SK-N-SH (cell line): ENCODE results near the gene NELFB. TPM values are rescaled to one million over a fixed set of nuclear protein-coding genes. Genes with fewer than 3 reads are reported as not detected.

ENCODE experiments used
- CTCF ChIA-PET: fragments of 300-600, 350-600 bp; formaldehyde crosslinking; extraction: SDS; loops from one replicate; lab custom pipeline; 2021; lab: Yijun Ruan, JAX
- POLR2A ChIA-PET: fragments of 350-600 bp; sonication (Branson Sonifier 250); formaldehyde crosslinking; extraction: SDS; loops from one replicate; lab custom pipeline; 2020; ENCODE audit warnings: antibody characterized with exemption, inconsistent platforms; lab: Yijun Ruan, JAX
- DNase-seq: peaks from one replicate; pipeline ENCODE4 v3.0.0; 2012
- H2AFZ ChIP-seq: fragments of 200-600 bp; sonication (generic); 2 replicates; pipeline ENCODE4 v1.8.1; 2016; ENCODE audit warnings: antibody characterized with exemption, mild to moderate bottlenecking, low read depth
- H3F3A ChIP-seq: fragments of 200-600 bp; sonication (generic); replicated peaks from 2 replicates; pipeline ENCODE3; 2016; ENCODE audit warnings: antibody characterized with exemption, mild to moderate bottlenecking; ENCODE audit not compliant: insufficient read depth
- H3K27ac ChIP-seq, 2 experiments: fragments of 200-500 bp in 1 of 2; fragments of 200-600 bp in 1 of 2; sonication (Bioruptor generic) in 1 of 2; sonication (generic), shearing (Covaris generic) in 1 of 2; 2 replicates each; pipeline versions ENCODE4 v1.5.1 to v1.6.1; 2014 to 2016; ENCODE audit warnings: low read depth in 2 of 2, inconsistent platforms in 1 of 2, low read length in 1 of 2, mild to moderate bottlenecking in 1 of 2, mixed read lengths in 1 of 2
- H3K27me3 ChIP-seq: fragments of 200-600 bp; sonication (generic), shearing (Covaris generic); 2 replicates; pipeline ENCODE4 v1.6.1; 2016; ENCODE audit warnings: mixed run types; ENCODE audit not compliant: insufficient read depth
- H3K36me3 ChIP-seq, 2 experiments: fragments of 200-500 bp in 1 of 2; fragments of 200-600 bp in 1 of 2; sonication (Bioruptor generic) in 1 of 2; sonication (generic) in 1 of 2; replicated peaks in 1 of 2; 2 replicates each; pipeline versions ENCODE3 to v1.5.1; 2014 to 2016; ENCODE audit warnings: low read length in 1 of 2, mild to moderate bottlenecking in 1 of 2; ENCODE audit not compliant: insufficient read depth in 2 of 2, control insufficient read depth in 1 of 2
- H3K4me1 ChIP-seq, 2 experiments: fragments of 200-500 bp in 1 of 2; fragments of 200-600 bp in 1 of 2; sonication (Bioruptor generic) in 1 of 2; sonication (generic), shearing (Covaris generic) in 1 of 2; 2 replicates each; pipeline versions ENCODE4 v1.5.1 to v1.6.1; 2014 to 2016; ENCODE audit warnings: low read depth in 1 of 2, low read length in 1 of 2, mixed run types in 1 of 2; ENCODE audit not compliant: insufficient read depth in 2 of 2, control insufficient read depth in 1 of 2
- H3K4me2 ChIP-seq: fragments of 200-600 bp; sonication (generic), shearing (Covaris generic); 2 replicates; pipeline ENCODE4 v1.6.1; 2017; ENCODE audit warnings: mixed run types
- H3K4me3 ChIP-seq, 2 experiments: fragments of 200-500 bp in 1 of 2; fragments of 200-600 bp in 1 of 2; sonication (Bioruptor generic) in 1 of 2; sonication (generic), shearing (Covaris generic) in 1 of 2; 2 replicates each; pipeline versions ENCODE4 v1.5.1 to v1.8.1; 2014 to 2016; ENCODE audit warnings: low read depth in 2 of 2, inconsistent platforms in 1 of 2, low read length in 1 of 2, mild to moderate bottlenecking in 1 of 2, mixed read lengths in 1 of 2, moderate library complexity in 1 of 2
- H3K79me2 ChIP-seq: fragments of 200-600 bp; sonication (generic); 2 replicates; pipeline ENCODE4 v1.8.1; 2017; ENCODE audit warnings: mild to moderate bottlenecking; ENCODE audit not compliant: insufficient read depth
- H3K9ac ChIP-seq: fragments of 200-600 bp; sonication (generic); 2 replicates; pipeline ENCODE4 v1.6.1; 2017; ENCODE audit warnings: mixed run types
- H3K9me2 ChIP-seq: fragments of 200-600 bp; sonication (generic); 2 replicates; pipeline ENCODE4 v1.6.1; 2017; ENCODE audit warnings: mixed run types
- H3K9me3 ChIP-seq: fragments of 200-600 bp; sonication (generic); 2 replicates; pipeline ENCODE4 v1.6.1; 2017; ENCODE audit warnings: mixed run types, mild to moderate bottlenecking, moderate library complexity
- H4K20me1 ChIP-seq: fragments of 200-600 bp; sonication (generic); 2 replicates; pipeline ENCODE4 v1.6.1; 2017; ENCODE audit warnings: mild to moderate bottlenecking, mixed run types; ENCODE audit not compliant: insufficient read depth
- CHD2 ChIP-seq: fragments of 150-350 bp; IDR thresholded peaks from 2 replicates; pipeline ENCODE4 v1.6.1; 2018; ENCODE audit warnings: low read length; ENCODE audit not compliant: partially characterized antibody
- EZH2phosphoT487 ChIP-seq: fragments of 200-600 bp; sonication (generic); IDR thresholded peaks from 2 replicates; pipeline ENCODE4 v1.6.1; 2017; ENCODE audit warnings: low read depth, mixed run types, mild to moderate bottlenecking, antibody characterized with exemption, moderate library complexity, borderline replicate concordance
- FOSL2 ChIP-seq: IDR thresholded peaks from 2 replicates; pipeline ENCODE4 v1.4.0; 2012; ENCODE audit warnings: low read depth, mild to moderate bottlenecking, moderate library complexity, borderline replicate concordance
- GATA2 ChIP-seq: sonication (generic); formaldehyde crosslinking; IDR thresholded peaks from 2 replicates; pipeline ENCODE4 v1.5.0; 2020; ENCODE audit warnings: mild to moderate bottlenecking, missing genetic modification reagents
- NFIC ChIP-seq: IDR thresholded peaks from 2 replicates; pipeline ENCODE4 v1.4.0; 2012; ENCODE audit warnings: borderline replicate concordance
- RFX5 ChIP-seq: IDR thresholded peaks from 2 replicates; pipeline ENCODE4 v1.6.1; 2012; ENCODE audit warnings: mild to moderate bottlenecking, improper control_type of control experiment, low read length
- SMC3 ChIP-seq: IDR thresholded peaks from 2 replicates; pipeline ENCODE4 v1.6.1; 2012; ENCODE audit warnings: low read depth, low read length, improper control_type of control experiment
- TCF12 ChIP-seq: IDR thresholded peaks from 2 replicates; pipeline ENCODE4 v1.4.0; 2012
- TEAD4 ChIP-seq: IDR thresholded peaks from 2 replicates; pipeline ENCODE4 v1.4.0; 2012; ENCODE audit warnings: mild to moderate bottlenecking, borderline replicate concordance; ENCODE audit not compliant: insufficient read depth
- WGBS: methylation state at CpG from one replicate; pipeline ENCODE4 v1.1.6; 2017; ENCODE audit warnings: low lambda C conversion rate; 5-methylcytosine and 5-hydroxymethylcytosine counted together
- polyA plus RNA-seq, 3 experiments: library from polyadenylated mRNA; depleted of rRNA; stranded (reverse); fragments of >200 nt; gene quantifications; 2 replicates each; pipeline ENCODE4 v1.2.3, GENCODE V29; 2012
- TF ChIP-seq, protein P1 (sequence below): IDR thresholded peaks from 2 replicates; pipeline ENCODE4 v1.6.1; 2012; ENCODE audit warnings: mild to moderate bottlenecking, low read depth, low read length, moderate library complexity
- TF ChIP-seq, protein P2 (sequence below): fragments of 150-350 bp; IDR thresholded peaks from 2 replicates; pipeline ENCODE4 v1.6.1; 2016; ENCODE audit warnings: mild to moderate bottlenecking, low read depth, low read length
- TF ChIP-seq, protein P3 (sequence below): IDR thresholded peaks from 2 replicates; pipeline ENCODE4; 2012
- TF ChIP-seq, protein P4 (sequence below): IDR thresholded peaks from 2 replicates; pipeline ENCODE4 v1.4.0; 2012; ENCODE audit warnings: low read depth, borderline replicate concordance
- TF ChIP-seq, protein P5 (sequence below): IDR thresholded peaks from 2 replicates; pipeline ENCODE4 v1.4.0; 2012; ENCODE audit warnings: low read depth

The NELFB gene
- polyA plus RNA-seq, 1 of the 3 experiments (the other 2 are of a cell fraction) = 62.7 TPM

DNA sequence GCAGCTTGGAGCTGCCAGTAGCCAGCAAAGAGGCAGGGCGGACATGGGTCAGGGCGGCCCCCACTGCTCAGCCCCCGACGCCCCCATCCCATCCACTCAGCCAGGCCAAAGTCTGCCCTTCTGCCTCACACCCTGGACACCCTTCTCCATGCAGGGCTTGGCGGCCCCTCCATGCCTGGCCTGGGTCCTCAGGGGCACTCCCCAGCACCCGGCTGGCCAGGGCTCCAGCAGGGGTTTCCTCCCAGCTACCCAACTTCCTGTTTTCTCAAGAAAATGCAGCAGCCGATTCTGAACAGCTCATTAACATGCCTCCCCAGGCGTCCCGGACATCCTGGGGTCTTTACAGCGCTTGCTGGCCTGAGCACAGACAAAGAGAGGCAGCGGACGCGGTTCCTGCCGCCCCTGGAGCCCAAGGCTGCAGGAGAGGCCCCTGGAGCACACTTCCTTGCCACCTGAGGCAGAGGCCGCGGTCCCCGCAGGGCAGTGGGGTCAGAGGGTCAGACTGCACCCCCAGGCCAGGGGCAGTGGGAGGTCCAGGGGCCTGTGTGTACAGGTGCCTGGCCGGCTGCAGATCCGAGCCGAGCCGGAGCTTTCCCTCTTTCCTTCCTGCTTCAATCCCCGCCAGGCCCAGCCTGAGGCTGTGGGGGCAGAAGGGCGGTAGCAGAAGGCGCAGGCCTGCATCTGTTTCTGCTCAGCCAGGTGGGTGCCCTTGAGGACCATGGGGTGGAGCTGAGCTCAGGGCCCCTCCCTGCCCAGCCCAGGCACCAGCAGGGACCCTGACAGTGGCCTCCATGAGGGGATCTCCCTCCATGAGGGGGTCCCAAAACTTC lies 65.6 kb downstream of the NELFB start:
- WGBS = 70% methylated on average over 10 of the region's 24 CpGs
- H2AFZ ChIP-seq = no peak overlapping the region
- H3K27ac ChIP-seq = no peak overlapping the region; a peak in 1 of 4 replicates
- TF ChIP-seq SMC3 (no peak), TCF12 (no peak), RFX5 (no peak), TEAD4 (no peak), NFIC (no peak), FOSL2 (no peak), EZH2phosphoT487 (no peak), GATA2 (CRISPR knock-in tag) (no peak), CHD2 (no peak)
- TF ChIP-seq, protein P1, sequence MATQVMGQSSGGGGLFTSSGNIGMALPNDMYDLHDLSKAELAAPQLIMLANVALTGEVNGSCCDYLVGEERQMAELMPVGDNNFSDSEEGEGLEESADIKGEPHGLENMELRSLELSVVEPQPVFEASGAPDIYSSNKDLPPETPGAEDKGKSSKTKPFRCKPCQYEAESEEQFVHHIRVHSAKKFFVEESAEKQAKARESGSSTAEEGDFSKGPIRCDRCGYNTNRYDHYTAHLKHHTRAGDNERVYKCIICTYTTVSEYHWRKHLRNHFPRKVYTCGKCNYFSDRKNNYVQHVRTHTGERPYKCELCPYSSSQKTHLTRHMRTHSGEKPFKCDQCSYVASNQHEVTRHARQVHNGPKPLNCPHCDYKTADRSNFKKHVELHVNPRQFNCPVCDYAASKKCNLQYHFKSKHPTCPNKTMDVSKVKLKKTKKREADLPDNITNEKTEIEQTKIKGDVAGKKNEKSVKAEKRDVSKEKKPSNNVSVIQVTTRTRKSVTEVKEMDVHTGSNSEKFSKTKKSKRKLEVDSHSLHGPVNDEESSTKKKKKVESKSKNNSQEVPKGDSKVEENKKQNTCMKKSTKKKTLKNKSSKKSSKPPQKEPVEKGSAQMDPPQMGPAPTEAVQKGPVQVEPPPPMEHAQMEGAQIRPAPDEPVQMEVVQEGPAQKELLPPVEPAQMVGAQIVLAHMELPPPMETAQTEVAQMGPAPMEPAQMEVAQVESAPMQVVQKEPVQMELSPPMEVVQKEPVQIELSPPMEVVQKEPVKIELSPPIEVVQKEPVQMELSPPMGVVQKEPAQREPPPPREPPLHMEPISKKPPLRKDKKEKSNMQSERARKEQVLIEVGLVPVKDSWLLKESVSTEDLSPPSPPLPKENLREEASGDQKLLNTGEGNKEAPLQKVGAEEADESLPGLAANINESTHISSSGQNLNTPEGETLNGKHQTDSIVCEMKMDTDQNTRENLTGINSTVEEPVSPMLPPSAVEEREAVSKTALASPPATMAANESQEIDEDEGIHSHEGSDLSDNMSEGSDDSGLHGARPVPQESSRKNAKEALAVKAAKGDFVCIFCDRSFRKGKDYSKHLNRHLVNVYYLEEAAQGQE = no peak
- TF ChIP-seq, protein P2, sequence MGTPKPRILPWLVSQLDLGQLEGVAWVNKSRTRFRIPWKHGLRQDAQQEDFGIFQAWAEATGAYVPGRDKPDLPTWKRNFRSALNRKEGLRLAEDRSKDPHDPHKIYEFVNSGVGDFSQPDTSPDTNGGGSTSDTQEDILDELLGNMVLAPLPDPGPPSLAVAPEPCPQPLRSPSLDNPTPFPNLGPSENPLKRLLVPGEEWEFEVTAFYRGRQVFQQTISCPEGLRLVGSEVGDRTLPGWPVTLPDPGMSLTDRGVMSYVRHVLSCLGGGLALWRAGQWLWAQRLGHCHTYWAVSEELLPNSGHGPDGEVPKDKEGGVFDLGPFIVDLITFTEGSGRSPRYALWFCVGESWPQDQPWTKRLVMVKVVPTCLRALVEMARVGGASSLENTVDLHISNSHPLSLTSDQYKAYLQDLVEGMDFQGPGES = no peak
- TF ChIP-seq, protein P3, sequence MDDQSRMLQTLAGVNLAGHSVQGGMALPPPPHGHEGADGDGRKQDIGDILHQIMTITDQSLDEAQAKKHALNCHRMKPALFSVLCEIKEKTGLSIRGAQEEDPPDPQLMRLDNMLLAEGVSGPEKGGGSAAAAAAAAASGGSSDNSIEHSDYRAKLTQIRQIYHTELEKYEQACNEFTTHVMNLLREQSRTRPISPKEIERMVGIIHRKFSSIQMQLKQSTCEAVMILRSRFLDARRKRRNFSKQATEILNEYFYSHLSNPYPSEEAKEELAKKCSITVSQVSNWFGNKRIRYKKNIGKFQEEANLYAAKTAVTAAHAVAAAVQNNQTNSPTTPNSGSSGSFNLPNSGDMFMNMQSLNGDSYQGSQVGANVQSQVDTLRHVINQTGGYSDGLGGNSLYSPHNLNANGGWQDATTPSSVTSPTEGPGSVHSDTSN = no peak
- TF ChIP-seq, protein P4, sequence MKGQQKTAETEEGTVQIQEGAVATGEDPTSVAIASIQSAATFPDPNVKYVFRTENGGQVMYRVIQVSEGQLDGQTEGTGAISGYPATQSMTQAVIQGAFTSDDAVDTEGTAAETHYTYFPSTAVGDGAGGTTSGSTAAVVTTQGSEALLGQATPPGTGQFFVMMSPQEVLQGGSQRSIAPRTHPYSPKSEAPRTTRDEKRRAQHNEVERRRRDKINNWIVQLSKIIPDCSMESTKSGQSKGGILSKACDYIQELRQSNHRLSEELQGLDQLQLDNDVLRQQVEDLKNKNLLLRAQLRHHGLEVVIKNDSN = no peak
- TF ChIP-seq, protein P5, sequence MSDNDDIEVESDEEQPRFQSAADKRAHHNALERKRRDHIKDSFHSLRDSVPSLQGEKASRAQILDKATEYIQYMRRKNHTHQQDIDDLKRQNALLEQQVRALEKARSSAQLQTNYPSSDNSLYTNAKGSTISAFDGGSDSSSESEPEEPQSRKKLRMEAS = no peak
- H3K36me3 ChIP-seq = no peaks in the 10 kb centered on the region
- no peak overlapping the region for H3K4me3 ChIP-seq
- DNase-seq = peak; percentile 42
- H3K9me3 ChIP-seq = no peaks in the 10 kb centered on the region
- no peak overlapping the region for H3K4me2 ChIP-seq
- no peaks in the 10 kb centered on the region for H3F3A ChIP-seq
- no peaks in the 10 kb centered on the region for H3K27me3 ChIP-seq
- H3K79me2 ChIP-seq = no peaks in the 10 kb centered on the region
- ChIA-PET POLR2A (no interaction called here), CTCF (interaction anchor here (0.8 to 7.5 kb wide), 2 partner anchors 13 to 18 kb away, joined by 3 to 74 read pairs; partner anchors contain the start of gene NRARP)
- peaks cover 0 to 4% of the 10 kb centered on the region in 2 experiments; a peak in 1 of 4 replicates for H3K4me1 ChIP-seq
- H3K9me2 ChIP-seq = no peaks in the 10 kb centered on the region
- H4K20me1 ChIP-seq = no peaks in the 10 kb centered on the region
- no peak overlapping the region for H3K9ac ChIP-seq
